BLaER1 treated with 17β-estradiol and CSF1 and Interleukin-3, amounts not matched to agents 10 nM and 100 nM (cell line): ENCODE data around the gene CDC25B.
A peak's percentile ranks its signal among the peaks of the same experiment; 100 is the strongest.

Experiments
- H3K27ac ChIP-seq, 11 experiments: shearing (Covaris generic); formaldehyde crosslinking; 2 replicates each; pipeline ENCODE4 v1.8.1; 2022
- H3K27me3 ChIP-seq, 11 experiments: shearing (Covaris generic); formaldehyde crosslinking; 2 replicates each; pipeline ENCODE4 v1.8.1; 2022
- H3K36me3 ChIP-seq, 11 experiments: shearing (Covaris generic); formaldehyde crosslinking; 2 replicates each; pipeline ENCODE4 v1.8.1; 2022
- H3K4me1 ChIP-seq, 10 experiments: shearing (Covaris generic); formaldehyde crosslinking; 2 replicates each; pipeline ENCODE4 v1.8.1; 2022
- H3K4me2 ChIP-seq, 11 experiments: shearing (Covaris generic); formaldehyde crosslinking; 2 replicates each; pipeline ENCODE4 v1.8.1; 2022
- H3K4me3 ChIP-seq, 10 experiments: shearing (Covaris generic); formaldehyde crosslinking; 2 replicates each; pipeline ENCODE4 v1.8.1; 2022
- H3K9ac ChIP-seq, 11 experiments: shearing (Covaris generic); formaldehyde crosslinking; 2 replicates each; pipeline ENCODE4 v1.8.1; 2022
- H3K9me3 ChIP-seq, 11 experiments: shearing (Covaris generic); formaldehyde crosslinking; replicated peaks in 1 of 11; 2 replicates each; pipeline ENCODE4 v1.8.1; 2022
- H4K20me1 ChIP-seq, 11 experiments: shearing (Covaris generic); formaldehyde crosslinking; 2 replicates each; pipeline ENCODE4 v1.8.1; 2022
- Cebpa-rat ChIP-seq, 11 experiments: shearing (Covaris generic); IDR thresholded peaks; 2 replicates each; pipeline ENCODE4 v1.8.1; 2022

Gene CDC25B

DNA sequence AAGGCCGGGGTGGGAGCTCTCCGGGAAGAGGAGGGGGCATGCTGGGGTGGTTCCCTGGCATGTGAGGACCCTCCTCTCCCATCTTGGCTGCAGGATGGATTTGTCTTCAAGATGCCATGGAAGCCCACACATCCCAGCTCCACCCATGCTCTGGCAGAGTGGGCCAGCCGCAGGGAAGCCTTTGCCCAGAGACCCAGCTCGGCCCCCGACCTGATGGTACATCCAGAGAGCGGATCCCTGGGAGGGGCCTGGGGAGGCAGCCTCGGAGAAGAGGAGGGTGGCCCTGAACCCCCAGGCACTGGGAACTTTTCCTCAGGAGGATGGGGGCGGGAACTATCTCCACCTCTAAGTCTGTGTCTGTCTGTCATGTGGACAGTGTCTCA lies 4.8 kb downstream of the CDC25B start:
- H3K4me2 ChIP-seq = peak overlapping the region in 2 of 11 experiments; percentile 2 to 12; a peak in 2 of 22 replicates
- H3K27ac ChIP-seq = peak overlapping the region in 2 of 11 experiments; percentile 27 to 55; a peak in 2 of 22 replicates
- H3K9me3 ChIP-seq = no peaks in the 10 kb centered on the region
- no peak overlapping the region for H3K4me3 ChIP-seq
- no peak for TF ChIP-seq Cebpa-rat (IDR thresholded peaks at IDR 0.05)
- H3K4me1 ChIP-seq = peaks cover 74 to 95% (median 90%) of the 10 kb centered on the region in 10 experiments
- no peaks in the 10 kb centered on the region for H3K27me3 ChIP-seq
- H3K9ac ChIP-seq = 0 out of 22 replicates have a peak overlapping the region, but pooled peaks of 1 of the 11 experiments have one; percentile 16
- H4K20me1 ChIP-seq = peaks cover 0 to 24% (median 0%) of the 10 kb centered on the region in 11 experiments; a peak in 6 of 22 replicates
- H3K36me3 ChIP-seq = peaks cover 54 to 87% (median 73%) of the 10 kb centered on the region in 11 experiments

DNA sequence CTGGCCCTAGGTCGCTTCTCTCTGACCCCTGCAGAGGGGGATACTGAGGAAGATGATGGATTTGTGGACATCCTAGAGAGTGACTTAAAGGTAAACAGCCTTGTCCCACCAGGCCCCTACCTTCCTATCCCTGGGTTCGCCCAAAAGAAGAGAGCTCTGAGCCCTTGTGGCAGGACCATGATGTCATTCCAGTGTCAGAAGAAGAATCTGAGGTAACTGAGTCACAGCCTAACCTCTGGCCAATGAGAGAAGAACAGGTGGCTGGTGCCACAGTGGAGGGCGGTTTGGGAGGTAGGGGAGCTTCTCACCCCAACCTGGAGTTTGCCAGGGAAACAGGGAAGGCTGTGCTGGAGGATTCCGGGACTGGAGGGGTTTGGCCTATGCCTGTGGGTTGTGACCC lies 5.2 kb downstream of the CDC25B start:
- H3K9me3 ChIP-seq = no peaks in the 10 kb centered on the region

DNA sequence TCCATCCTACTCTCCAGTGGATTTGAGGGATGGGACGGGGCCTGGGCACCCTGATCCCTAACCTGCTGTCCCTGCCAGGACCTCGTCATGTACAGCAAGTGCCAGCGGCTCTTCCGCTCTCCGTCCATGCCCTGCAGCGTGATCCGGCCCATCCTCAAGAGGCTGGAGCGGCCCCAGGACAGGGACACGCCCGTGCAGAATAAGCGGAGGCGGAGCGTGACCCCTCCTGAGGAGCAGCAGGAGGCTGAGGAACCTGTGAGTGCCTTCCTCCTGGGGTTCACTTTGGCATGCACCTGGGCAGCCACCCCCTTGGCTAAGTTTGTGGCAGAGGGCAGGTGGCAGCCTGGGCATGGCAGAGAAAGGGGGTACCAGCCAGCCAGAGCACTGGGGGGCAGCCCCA lies 5.7 kb downstream of the CDC25B start:
- no peaks in the 10 kb centered on the region for H3K9me3 ChIP-seq
- peak overlapping the region; percentile 57 to 88 (median 74) for H3K4me2 ChIP-seq
- no peak for TF ChIP-seq Cebpa-rat (IDR thresholded peaks at IDR 0.05)
- 0 out of 22 replicates have a peak overlapping the region, but pooled peaks of 1 of the 11 experiments have one; percentile 4 for H3K9ac ChIP-seq
- peaks cover 0 to 20% (median 0%) of the 10 kb centered on the region in 11 experiments; a peak in 4 of 22 replicates for H4K20me1 ChIP-seq
- peak overlapping the region in 4 of 11 experiments; percentile 32 to 55 (median 46); a peak in 7 of 22 replicates for H3K27ac ChIP-seq
- no peaks in the 10 kb centered on the region for H3K27me3 ChIP-seq
- no peak overlapping the region for H3K4me3 ChIP-seq
- H3K4me1 ChIP-seq = peaks cover 74 to 100% (median 93%) of the 10 kb centered on the region in 10 experiments
- peaks cover 56 to 94% (median 77%) of the 10 kb centered on the region in 11 experiments for H3K36me3 ChIP-seq

More for the DNA sequence above, 5.2 kb downstream of the CDC25B start:
- H3K9ac ChIP-seq = 0 out of 22 replicates have a peak overlapping the region, but pooled peaks of 1 of the 11 experiments have one; percentile 29
- H3K4me2 ChIP-seq = peak overlapping the region in 9 of 11 experiments; percentile 57 to 88 (median 78); a peak in 16 of 22 replicates
- peak overlapping the region in 4 of 11 experiments; percentile 32 to 55 (median 46); a peak in 4 of 22 replicates for H3K27ac ChIP-seq
- H3K4me3 ChIP-seq = no peak overlapping the region
- H3K4me1 ChIP-seq = peaks cover 74 to 99% (median 93%) of the 10 kb centered on the region in 10 experiments
- TF ChIP-seq Cebpa-rat (IDR thresholded peaks at IDR 0.05) = no peak
- peaks cover 56 to 91% (median 76%) of the 10 kb centered on the region in 11 experiments for H3K36me3 ChIP-seq
- peaks cover 0 to 24% (median 0%) of the 10 kb centered on the region in 11 experiments; a peak in 6 of 22 replicates for H4K20me1 ChIP-seq
- no peaks in the 10 kb centered on the region for H3K27me3 ChIP-seq

DNA sequence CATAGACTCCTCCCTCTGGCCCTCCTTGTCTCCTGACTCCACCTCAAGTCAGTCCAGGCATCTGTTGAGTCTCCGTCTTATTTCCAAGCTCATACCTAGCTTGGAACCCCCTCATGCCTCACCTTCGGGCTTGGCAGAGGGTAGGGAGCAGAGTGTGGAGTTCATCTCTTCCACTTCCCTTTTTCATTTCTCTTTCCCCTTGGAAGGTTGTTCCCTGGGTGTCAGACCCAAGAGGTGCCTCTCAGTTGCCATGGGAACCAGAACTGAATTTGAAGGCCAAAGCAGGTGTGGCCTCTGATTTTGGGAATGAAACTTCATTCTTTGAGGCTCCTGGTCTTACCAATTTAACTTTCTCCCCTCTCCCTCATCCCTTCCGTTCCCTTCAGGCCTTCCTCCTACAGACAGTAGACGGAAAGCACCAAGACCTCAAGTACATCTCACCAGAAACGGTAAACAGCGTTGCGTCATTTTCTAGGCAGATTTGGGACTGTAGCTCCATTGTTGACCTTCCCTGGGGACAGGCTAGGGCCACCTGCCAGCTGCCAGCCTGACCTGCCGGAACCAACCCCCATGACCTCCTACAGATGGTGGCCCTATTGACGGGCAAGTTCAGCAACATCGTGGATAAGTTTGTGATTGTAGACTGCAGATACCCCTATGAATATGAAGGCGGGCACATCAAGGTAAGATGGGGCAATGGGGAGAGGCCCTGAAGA lies 6.6 kb downstream of the CDC25B start:
- Histone ChIP-seq H3K4me2 (peak overlapping the region; percentile 57 to 88 (median 74)), H3K9ac (peak overlapping the region in 3 of 11 experiments; percentile 0 to 36 (median 4); a peak in 4 of 22 replicates), H3K27ac (peak overlapping the region in 6 of 11 experiments; percentile 0 to 55 (median 37); a peak in 10 of 22 replicates), H3K36me3 (peaks cover 56 to 90% (median 77%) of the 10 kb centered on the region in 11 experiments), H4K20me1 (peaks cover 0 to 15% (median 0%) of the 10 kb centered on the region in 11 experiments; a peak in 3 of 22 replicates), H3K27me3 (no peaks in the 10 kb centered on the region), H3K4me3 (peak overlapping the region in 1 of 10 experiments; percentile 7; a peak in 1 of 20 replicates), H3K4me1 (peaks cover 74 to 100% (median 93%) of the 10 kb centered on the region in 10 experiments), H3K9me3 (no peaks in the 10 kb centered on the region)
- peak in 1 of 11 experiments; percentile 42; a peak in 1 of 22 replicates for TF ChIP-seq Cebpa-rat (IDR thresholded peaks at IDR 0.05)

DNA sequence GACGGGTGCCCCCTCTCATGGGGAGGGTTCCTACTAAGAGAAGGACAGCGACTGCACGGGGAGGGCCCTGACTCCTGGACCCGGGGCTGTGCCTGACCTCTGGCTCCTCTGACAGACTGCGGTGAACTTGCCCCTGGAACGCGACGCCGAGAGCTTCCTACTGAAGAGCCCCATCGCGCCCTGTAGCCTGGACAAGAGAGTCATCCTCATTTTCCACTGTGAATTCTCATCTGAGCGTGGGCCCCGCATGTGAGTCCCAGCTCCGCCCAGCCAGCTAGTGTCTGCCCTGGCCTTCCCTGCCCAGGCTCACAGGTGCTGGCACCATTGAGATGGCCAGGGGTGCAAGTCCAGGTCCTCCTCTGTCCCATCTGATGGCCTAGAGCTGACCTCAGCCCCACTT lies 7.2 kb downstream of the CDC25B start:
- Histone ChIP-seq H3K4me1 (peaks cover 72 to 100% (median 92%) of the 10 kb centered on the region in 10 experiments), H3K4me2 (peak overlapping the region; percentile 57 to 88 (median 74)), H3K9me3 (no peaks in the 10 kb centered on the region), H3K4me3 (peak overlapping the region in 1 of 10 experiments; percentile 7; a peak in 1 of 20 replicates), H3K36me3 (peaks cover 56 to 84% (median 75%) of the 10 kb centered on the region in 11 experiments), H4K20me1 (peaks cover 0 to 15% (median 0%) of the 10 kb centered on the region in 11 experiments; a peak in 3 of 22 replicates), H3K9ac (0 out of 22 replicates have a peak overlapping the region, but pooled peaks of 1 of the 11 experiments have one; percentile 0), H3K27me3 (no peaks in the 10 kb centered on the region), H3K27ac (peak overlapping the region in 5 of 11 experiments; percentile 0 to 55 (median 32); a peak in 6 of 22 replicates)
- no peak for TF ChIP-seq Cebpa-rat (IDR thresholded peaks at IDR 0.05)

DNA sequence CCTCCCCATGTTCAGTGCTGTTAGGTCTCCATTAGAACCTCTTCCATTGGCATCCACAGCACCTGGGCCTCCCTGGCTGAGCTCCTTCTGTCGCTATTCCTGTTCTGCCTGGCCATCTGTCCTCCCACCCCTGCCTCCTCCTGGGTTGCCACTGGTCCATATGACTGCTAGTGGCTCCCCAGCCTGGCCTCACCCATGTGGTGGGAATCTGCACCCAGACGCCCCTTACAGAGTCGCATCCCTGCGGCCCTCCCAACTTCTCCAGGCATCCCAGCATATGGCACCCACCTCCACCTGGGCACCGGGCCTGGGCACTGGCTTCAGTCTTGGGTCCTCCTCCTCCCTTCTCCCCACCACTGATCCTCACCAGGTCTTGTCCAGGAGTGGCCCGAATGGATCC lies 7.7 kb downstream of the CDC25B start:
- no peak overlapping the region for H3K4me3 ChIP-seq
- peak overlapping the region; percentile 21 to 88 (median 74); a peak in 21 of 22 replicates for H3K4me2 ChIP-seq
- peak overlapping the region in 4 of 11 experiments; percentile 8 to 55 (median 41); a peak in 5 of 22 replicates for H3K27ac ChIP-seq
- no peaks in the 10 kb centered on the region for H3K9me3 ChIP-seq
- H3K36me3 ChIP-seq = peaks cover 56 to 79% (median 70%) of the 10 kb centered on the region in 11 experiments
- H3K9ac ChIP-seq = no peak overlapping the region
- peaks cover 0 to 15% (median 0%) of the 10 kb centered on the region in 11 experiments; a peak in 3 of 22 replicates for H4K20me1 ChIP-seq
- no peaks in the 10 kb centered on the region for H3K27me3 ChIP-seq
- H3K4me1 ChIP-seq = peaks cover 66 to 97% (median 86%) of the 10 kb centered on the region in 10 experiments
- TF ChIP-seq Cebpa-rat (IDR thresholded peaks at IDR 0.05) = no peak

DNA sequence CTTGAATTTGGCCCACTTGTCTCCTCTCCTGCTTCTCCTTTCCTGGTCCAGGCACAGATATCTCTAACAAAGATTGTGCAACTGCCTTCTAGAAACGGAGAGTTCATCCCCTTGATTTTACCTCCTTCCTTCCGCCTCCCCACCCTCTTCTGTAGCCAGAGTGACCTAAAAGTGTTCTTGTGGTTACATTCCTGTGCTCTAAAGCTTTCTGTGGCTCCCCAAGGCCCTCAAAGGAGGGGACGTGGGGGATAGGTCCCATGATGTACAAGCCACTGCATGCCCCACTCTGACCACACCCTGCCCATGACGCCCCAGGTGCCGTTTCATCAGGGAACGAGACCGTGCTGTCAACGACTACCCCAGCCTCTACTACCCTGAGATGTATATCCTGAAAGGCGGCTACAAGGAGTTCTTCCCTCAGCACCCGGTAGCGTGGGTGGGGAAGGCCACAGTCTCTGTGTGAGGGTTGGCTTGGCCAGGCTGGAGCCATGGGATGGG lies 8.2 kb downstream of the CDC25B start:
- no peak; a peak in 1 of 22 replicates for TF ChIP-seq Cebpa-rat (IDR thresholded peaks at IDR 0.05)
- peak overlapping the region; percentile 21 to 88 (median 74); a peak in 21 of 22 replicates for H3K4me2 ChIP-seq
- H3K27me3 ChIP-seq = no peaks in the 10 kb centered on the region
- no peaks in the 10 kb centered on the region for H3K9me3 ChIP-seq
- no peak overlapping the region for H3K4me3 ChIP-seq
- H4K20me1 ChIP-seq = peaks cover 0 to 15% (median 0%) of the 10 kb centered on the region in 11 experiments; a peak in 3 of 22 replicates
- peak overlapping the region in 5 of 11 experiments; percentile 0 to 55 (median 32); a peak in 2 of 22 replicates for H3K27ac ChIP-seq
- peaks cover 56 to 74% (median 66%) of the 10 kb centered on the region in 11 experiments for H3K36me3 ChIP-seq
- peaks cover 61 to 93% (median 83%) of the 10 kb centered on the region in 10 experiments for H3K4me1 ChIP-seq
- H3K9ac ChIP-seq = no peak overlapping the region

DNA sequence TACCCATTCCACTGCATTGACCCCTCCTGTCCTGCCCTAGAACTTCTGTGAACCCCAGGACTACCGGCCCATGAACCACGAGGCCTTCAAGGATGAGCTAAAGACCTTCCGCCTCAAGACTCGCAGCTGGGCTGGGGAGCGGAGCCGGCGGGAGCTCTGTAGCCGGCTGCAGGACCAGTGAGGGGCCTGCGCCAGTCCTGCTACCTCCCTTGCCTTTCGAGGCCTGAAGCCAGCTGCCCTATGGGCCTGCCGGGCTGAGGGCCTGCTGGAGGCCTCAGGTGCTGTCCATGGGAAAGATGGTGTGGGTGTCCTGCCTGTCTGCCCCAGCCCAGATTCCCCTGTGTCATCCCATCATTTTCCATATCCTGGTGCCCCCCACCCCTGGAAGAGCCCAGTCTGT lies 8.7 kb downstream of the CDC25B start:
- no peak for TF ChIP-seq Cebpa-rat (IDR thresholded peaks at IDR 0.05)
- Histone ChIP-seq H3K4me1 (peaks cover 57 to 91% (median 80%) of the 10 kb centered on the region in 10 experiments), H3K9ac (no peak overlapping the region), H3K27me3 (no peaks in the 10 kb centered on the region), H3K4me3 (no peak overlapping the region), H3K36me3 (peaks cover 56 to 69% (median 63%) of the 10 kb centered on the region in 11 experiments), H4K20me1 (peaks cover 0 to 15% (median 0%) of the 10 kb centered on the region in 11 experiments; a peak in 2 of 22 replicates), H3K4me2 (peak overlapping the region in 6 of 11 experiments; percentile 18 to 93 (median 81); a peak in 13 of 22 replicates), H3K27ac (peak overlapping the region in 4 of 11 experiments; percentile 20 to 66 (median 43); a peak in 7 of 22 replicates), H3K9me3 (no peaks in the 10 kb centered on the region)
